H1 (cell line): ENCODE measurements around the gene ZMYM4. TPM values are rescaled to one million over a fixed set of nuclear protein-coding genes. Genes with fewer than 3 reads are reported as not detected.

ENCODE experiments used
- CTCF ChIA-PET: fragments of 300-600 bp; sonication (Branson Sonifier 250); formaldehyde crosslinking; loops from one replicate; lab custom pipeline; 2021; ENCODE audit not compliant: partially characterized antibody; lab: Charles Lee
- POLR2A ChIA-PET: fragments of 300-600 bp; sonication (Branson Sonifier 250); formaldehyde crosslinking; loops from one replicate; lab custom pipeline; 2021; ENCODE audit warnings: inconsistent platforms; ENCODE audit not compliant: partially characterized antibody; lab: Charles Lee
- DNase-seq, 2 experiments: peaks; one replicate each; pipeline versions ENCODE4 v3.0.0 to v3.0.0-alpha.2; 2010 to 2022; ENCODE audit warnings: low spot score in 2 of 2, low read depth in 1 of 2, mixed read lengths in 1 of 2
- FAIRE-seq: peaks from 2 replicates; lab custom pipeline; 2011; peaks lifted over from hg19 to GRCh38; lab: Jason Lieb, UNC
- H2AFZ ChIP-seq: 2 replicates; pipeline ENCODE4 v1.8.1; 2012; ENCODE audit warnings: low read length, inconsistent platforms
- H2AK5ac ChIP-seq: 2 replicates; pipeline ENCODE4 v1.6.1; 2013; ENCODE audit warnings: low read depth, low read length
- H2BK120ac ChIP-seq: replicated peaks from 2 replicates; pipeline ENCODE3; 2013; ENCODE audit warnings: low read depth, low read length, inconsistent platforms
- H2BK12ac ChIP-seq: 2 replicates; pipeline ENCODE4 v1.6.1; 2013; ENCODE audit warnings: low read depth, low read length
- H2BK15ac ChIP-seq: 2 replicates; pipeline ENCODE4 v1.6.1; 2013; ENCODE audit warnings: low read length
- H2BK20ac ChIP-seq: 2 replicates; pipeline ENCODE4 v1.6.1; 2013; ENCODE audit warnings: low read length
- H2BK5ac ChIP-seq: 2 replicates; pipeline ENCODE4 v1.6.1; 2013; ENCODE audit warnings: low read depth, low read length
- H3K14ac ChIP-seq: 2 replicates; pipeline ENCODE4 v1.6.1; 2013; ENCODE audit warnings: inconsistent platforms; ENCODE audit not compliant: insufficient read length
- H3K18ac ChIP-seq: 2 replicates; pipeline ENCODE4 v1.6.1; 2013; ENCODE audit warnings: low read length; ENCODE audit errors: extremely low read depth
- H3K23ac ChIP-seq: 2 replicates; pipeline ENCODE4 v1.6.1; 2013; ENCODE audit warnings: inconsistent platforms; ENCODE audit not compliant: insufficient read length
- H3K23me2 ChIP-seq: 2 replicates; pipeline ENCODE4 v1.6.1; 2013; ENCODE audit warnings: low read depth, low read length
- H3K27ac ChIP-seq: 2 replicates; pipeline ENCODE4 v1.6.1; 2011; ENCODE audit warnings: low read depth, low read length, inconsistent platforms
- H3K27me3 ChIP-seq, 4 experiments: replicated peaks in 1 of 4; 1 replicate in 1 of 4; 2 replicates in 3 of 4; pipeline versions ENCODE4 v1.6.1 to v1.8.1; 2011 to 2013; ENCODE audit warnings: low read length in 3 of 4, mild to moderate bottlenecking in 3 of 4, inconsistent platforms in 2 of 4, mixed read lengths in 2 of 4, moderate library complexity in 1 of 4; ENCODE audit not compliant: control insufficient read depth in 3 of 4, insufficient read depth in 3 of 4; ENCODE audit errors: extremely low read depth in 1 of 4
- H3K36me3 ChIP-seq, 4 experiments: 2 replicates each; pipeline versions ENCODE4 v1.6.1 to v1.8.1; 2011 to 2013; ENCODE audit warnings: mild to moderate bottlenecking in 4 of 4, low read length in 3 of 4, moderate library complexity in 2 of 4, control low read depth in 1 of 4, inconsistent platforms in 1 of 4; ENCODE audit not compliant: insufficient read depth in 4 of 4, control insufficient read depth in 2 of 4
- H3K4ac ChIP-seq: replicated peaks from 2 replicates; pipeline ENCODE3; 2013; ENCODE audit warnings: low read length, low read depth, mixed read lengths, inconsistent platforms; ENCODE audit not compliant: insufficient read length
- H3K4me1 ChIP-seq, 4 experiments: replicated peaks in 1 of 4; 1 replicate in 1 of 4; 2 replicates in 3 of 4; pipeline versions ENCODE4 v1.6.1 to v1.8.1; 2011 to 2013; ENCODE audit warnings: low read length in 3 of 4, inconsistent platforms in 2 of 4, mixed read lengths in 1 of 4; ENCODE audit not compliant: insufficient read depth in 4 of 4, control insufficient read depth in 3 of 4
- H3K4me2 ChIP-seq, 2 experiments: 2 replicates each; pipeline versions ENCODE4 v1.6.1 to v1.8.1; 2011 to 2013; ENCODE audit warnings: low read depth in 2 of 2, low read length in 2 of 2, control low read depth in 1 of 2, inconsistent platforms in 1 of 2, mild to moderate bottlenecking in 1 of 2; ENCODE audit not compliant: insufficient read depth in 1 of 2
- H3K4me3 ChIP-seq, 4 experiments: fragments of 200-600, 300-600 bp in 1 of 4; sonication (generic), shearing (Covaris generic), sonication (Bioruptor Twin) in 1 of 4; 2 replicates each; pipeline versions ENCODE4 v1.5.1 to v1.8.1; 2011 to 2016; ENCODE audit warnings: low read length in 4 of 4, low read depth in 3 of 4, control low read depth in 2 of 4, inconsistent platforms in 2 of 4, mild to moderate bottlenecking in 2 of 4, mixed read lengths in 1 of 4, moderate library complexity in 1 of 4; ENCODE audit not compliant: insufficient read depth in 2 of 4; ENCODE audit errors: extremely low read depth in 1 of 4
- H3K56ac ChIP-seq: replicated peaks from 2 replicates; pipeline ENCODE3; 2013; ENCODE audit warnings: low read depth, mild to moderate bottlenecking, mixed read lengths, low read length, inconsistent platforms; ENCODE audit not compliant: insufficient read length
- H3K79me1 ChIP-seq: 2 replicates; pipeline ENCODE4 v1.6.1; 2013; ENCODE audit warnings: low read depth, low read length, control low read depth
- H3K79me2 ChIP-seq, 2 experiments: 2 replicates each; pipeline versions ENCODE4 v1.6.1 to v1.8.1; 2012 to 2013; ENCODE audit warnings: low read length in 2 of 2, mild to moderate bottlenecking in 2 of 2, inconsistent platforms in 1 of 2; ENCODE audit not compliant: insufficient read depth in 2 of 2, control insufficient read depth in 1 of 2
- H3K9ac ChIP-seq, 4 experiments: replicated peaks in 1 of 4; 1 replicate in 1 of 4; 2 replicates in 3 of 4; pipeline versions ENCODE4 v1.6.1 to v1.8.1; 2011 to 2013; ENCODE audit warnings: low read depth in 3 of 4, low read length in 3 of 4, control low read depth in 2 of 4, mild to moderate bottlenecking in 2 of 4, moderate library complexity in 2 of 4, inconsistent platforms in 1 of 4; ENCODE audit errors: extremely low read depth in 1 of 4
- H3K9me3 ChIP-seq, 2 experiments: 2 replicates each; pipeline versions ENCODE4 v1.6.1 to v1.8.1; 2012 to 2013; ENCODE audit warnings: mild to moderate bottlenecking in 2 of 2, moderate library complexity in 2 of 2, control low read depth in 1 of 2, inconsistent platforms in 1 of 2, low read depth in 1 of 2, low read length in 1 of 2, mixed read lengths in 1 of 2; ENCODE audit not compliant: insufficient read depth in 2 of 2
- H4K20me1 ChIP-seq, 2 experiments: replicated peaks in 1 of 2; 2 replicates each; pipeline versions ENCODE3 to v1.8.1; 2011 to 2013; ENCODE audit warnings: inconsistent platforms in 2 of 2, low read length in 2 of 2, mild to moderate bottlenecking in 1 of 2; ENCODE audit not compliant: insufficient read depth in 2 of 2, control insufficient read depth in 1 of 2
- H4K5ac ChIP-seq: 2 replicates; pipeline ENCODE4 v1.6.1; 2013; ENCODE audit warnings: low read length, low read depth, mixed read lengths, inconsistent platforms; ENCODE audit not compliant: insufficient read length
- H4K8ac ChIP-seq: 2 replicates; pipeline ENCODE4 v1.8.0; 2013; ENCODE audit warnings: mild to moderate bottlenecking, moderate library complexity, low read length, inconsistent platforms; ENCODE audit not compliant: insufficient read depth; ENCODE audit errors: extremely low read depth
- H4K91ac ChIP-seq: replicated peaks from 2 replicates; pipeline ENCODE3; 2013; ENCODE audit warnings: low read length, mixed read lengths, inconsistent platforms; ENCODE audit not compliant: insufficient read length
- CTCF ChIP-seq, 3 experiments: IDR thresholded peaks; 1 replicate in 2 of 3; 2 replicates in 1 of 3; pipeline versions ENCODE4 v1.5.1 to v1.6.1; 2011; ENCODE audit warnings: low read length in 3 of 3, mild to moderate bottlenecking in 3 of 3, inconsistent platforms in 2 of 3, low read depth in 1 of 3, moderate library complexity in 1 of 3; ENCODE audit not compliant: insufficient read depth in 1 of 3; ENCODE audit errors: control extremely low read depth in 1 of 3
- GTF2F1 ChIP-seq: IDR thresholded peaks from 2 replicates; pipeline ENCODE4 v1.6.1; 2012; ENCODE audit warnings: low read depth, low read length, improper control_type of control experiment, borderline replicate concordance
- JUND ChIP-seq: IDR thresholded peaks from 2 replicates; pipeline ENCODE4 v1.6.1; 2011; ENCODE audit warnings: mild to moderate bottlenecking, improper control_type of control experiment, low read length
- KDM1A ChIP-seq: fragments of 200-600, 300-600 bp; sonication (generic); IDR thresholded peaks from 2 replicates; pipeline ENCODE4 v1.7.1; 2016; ENCODE audit warnings: mild to moderate bottlenecking, low read length, borderline replicate concordance
- NANOG ChIP-seq: IDR thresholded peaks from 2 replicates; pipeline ENCODE4 v1.6.1; 2011; ENCODE audit warnings: low read length, low read depth, mild to moderate bottlenecking, inconsistent platforms; ENCODE audit not compliant: insufficient read depth, poor library complexity, severe bottlenecking
- SIRT6 ChIP-seq: IDR thresholded peaks from one replicate; pipeline ENCODE4 v1.7.1; 2012; ENCODE audit warnings: low read length, inconsistent platforms
- SRF ChIP-seq: IDR thresholded peaks from 2 replicates; pipeline ENCODE4 v1.6.1; 2011; ENCODE audit warnings: mild to moderate bottlenecking, low read depth, low read length, moderate library complexity
- TAF7 ChIP-seq: optimal IDR thresholded peaks from 2 replicates; pipeline ENCODE3; 2011; ENCODE audit warnings: low read depth, mild to moderate bottlenecking, inconsistent platforms, low read length, moderate library complexity, borderline replicate concordance
- USF2 ChIP-seq: IDR thresholded peaks from 2 replicates; pipeline ENCODE4 v1.6.1; 2011; ENCODE audit warnings: low read length, improper control_type of control experiment
- YY1 ChIP-seq: IDR thresholded peaks from 2 replicates; pipeline ENCODE4 v1.6.1; 2011; ENCODE audit warnings: low read depth, mild to moderate bottlenecking, low read length
- WGBS, 2 experiments: shearing (Covaris generic) in 1 of 2; methylation state at CpG; one replicate each; pipeline versions ENCODE4 v1.1.6 to v1.1.7; 2013 to 2015; ENCODE audit warnings: low lambda C conversion rate in 2 of 2, mixed read lengths in 2 of 2, inconsistent platforms in 1 of 2, low coverage in 1 of 2, missing lambda C conversion rate in 1 of 2; ENCODE audit not compliant: insufficient replicate concordance in 2 of 2, insufficient coverage in 1 of 2, insufficient read length in 1 of 2; ENCODE audit errors: extremely low coverage in 1 of 2, missing lambda C conversion rate in 1 of 2; 5-methylcytosine and 5-hydroxymethylcytosine counted together
- polyA plus RNA-seq, 7 experiments: library from polyadenylated mRNA; depleted of rRNA in 3 of 7; stranded (reverse) in 5 of 7; unstranded in 2 of 7; fragments of >200 nt in 5 of 7; fragments of 200-250 nt in 2 of 7; gene quantifications; 1 replicate in 5 of 7; 2 replicates in 1 of 7; 4 replicates in 1 of 7; pipeline versions ENCODE4 v1.2.1 to v1.2.3, GENCODE V29; 2011 to 2013; ENCODE audit warnings: missing spikeins in 2 of 7, mixed read lengths in 2 of 7
- total RNA-seq: library from RNA; stranded (reverse); fragmentation: NEBNext Ultra II Directional; extraction: Animal tissue kit (Norgen Biotek cat#: 25700); gene quantifications from 2 replicates; pipeline ENCODE4 v1.2.1, GENCODE V29; 2021

Gene ZMYM4
- total and polyA plus RNA-seq, 2 of the 8 experiments (the other 6 are each of a cell fraction or from before 2014, with no cell fraction given), result 16.7 to 81.3 TPM

DNA sequence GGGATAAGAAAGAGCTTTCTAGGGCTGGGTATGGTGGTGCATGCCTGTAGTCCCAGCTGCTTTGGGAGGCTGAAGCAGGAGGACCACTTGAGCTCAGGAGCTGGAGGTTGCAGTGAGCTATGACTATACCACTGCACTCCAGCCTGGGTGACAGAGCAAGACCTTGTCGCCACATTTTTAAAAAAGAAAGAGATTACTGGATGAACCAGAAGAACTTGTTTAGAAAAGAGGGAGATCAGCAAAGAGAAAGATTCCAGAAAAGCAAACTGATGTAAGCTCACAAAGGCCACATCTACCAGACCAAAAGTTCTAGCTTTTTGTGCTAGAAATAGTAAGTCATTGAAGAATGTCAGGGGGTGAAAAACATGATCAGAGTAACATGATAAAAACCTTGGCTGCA is 171.1 kb downstream of the ZMYM4 start:
- no peak for FAIRE-seq
- H2BK20ac ChIP-seq, result no peak overlapping the region
- 91% methylated on average over 1 of the region's 1 CpG; no CpG with 5 or more reads in 1 of the 2 experiments for WGBS, 2 experiments
- no peak overlapping the region for H3K23ac ChIP-seq
- H3K9ac ChIP-seq, result no peak overlapping the region
- no peak overlapping the region for H3K56ac ChIP-seq
- no peak overlapping the region for H3K18ac ChIP-seq
- no peaks in the 10 kb centered on the region for H3K79me1 ChIP-seq
- H2AK5ac ChIP-seq, result no peak overlapping the region
- no peak overlapping the region for H2BK5ac ChIP-seq
- no peak overlapping the region for H3K4ac ChIP-seq
- no peaks in the 10 kb centered on the region for H3K9me3 ChIP-seq
- H2BK120ac ChIP-seq, result no peak overlapping the region
- no peaks in the 10 kb centered on the region for H3K27me3 ChIP-seq
- H4K91ac ChIP-seq, result no peak overlapping the region
- H2AFZ ChIP-seq, result no peak overlapping the region
- H3K4me3 ChIP-seq, result no peak overlapping the region
- CTCF ChIA-PET, result interaction anchor here (0.7 to 12.9 kb wide), 5 partner anchors 12 to 129 kb away, joined by 3 to 134 read pairs (median 4); no protein-coding TSS in a partner anchor
- no peak overlapping the region for H3K14ac ChIP-seq
- H4K5ac ChIP-seq, result no peak overlapping the region
- POLR2A ChIA-PET, result interaction anchor here (0.6 kb wide), 1 partner anchor 27 kb away, joined by 4 read pairs; no protein-coding TSS in a partner anchor
- no peaks in the 10 kb centered on the region for H3K79me2 ChIP-seq
- no peaks in the 10 kb centered on the region for H4K20me1 ChIP-seq
- H2BK12ac ChIP-seq, result no peak overlapping the region
- H3K4me2 ChIP-seq, result no peak overlapping the region
- H3K4me1 ChIP-seq, result no peaks in the 10 kb centered on the region
- H2BK15ac ChIP-seq, result no peak overlapping the region
- H3K23me2 ChIP-seq, result no peaks in the 10 kb centered on the region
- no peak overlapping the region for H3K27ac ChIP-seq
- TF ChIP-seq USF2 (no peak), YY1 (no peak), TAF7 (no peak), JUND (no peak), KDM1A (no peak), NANOG (no peak), GTF2F1 (no peak), SIRT6 (no peak), CTCF (IDR thresholded peaks at IDR 0.05; ENCODE audit: control extremely low read depth in 1 of 3, insufficient read depth in 1 of 3, low read depth in 1 of 3, low read length in 3 of 3) (no peak), SRF (no peak)
- H3K36me3 ChIP-seq, result peaks cover 25 to 67% (median 52%) of the 10 kb centered on the region in 4 experiments
- H4K8ac ChIP-seq, result no peak overlapping the region
- no peak for DNase-seq
